Right lung (tissue), 5 donors: Measurements from ENCODE around the gene RORC. TPM values are rescaled to one million over a fixed set of nuclear protein-coding genes. Genes with fewer than 3 reads are reported as not detected.
A peak's percentile ranks its signal among the peaks of the same experiment; 100 is the strongest.
"Not testable (repeated sequence)": the region's sequence is repeated elsewhere in the genome, so short reads cannot be mapped to it uniquely, and the experiment has no call there.

Source experiments
- DNase-seq, 2 donors: peaks; one replicate each; pipeline ENCODE4 v3.0.0-alpha.2; 2013
- polyA plus RNA-seq, 5 donors: library from polyadenylated mRNA; unstranded; fragments of 120-200 nt; gene quantifications; one replicate each; pipeline versions ENCODE4 v1.2.1 to v1.2.3, GENCODE V29; 2013; ENCODE audit warnings: inconsistent platforms in 1 of 5, low replicate concordance in 1 of 5; ENCODE audit not compliant: insufficient read length in 5 of 5, insufficient read depth in 1 of 5

RORC gene
- polyA plus RNA-seq, 5 donors: 6.6 to 11.2 (median 10.7) TPM

- no peak for DNase-seq
Measured at GRCh38 chr1:151806170-151806569, 25.4 kb downstream of the RORC start.

- no peak for DNase-seq
Measured at GRCh38 chr1:151805066-151805820, 26.4 kb downstream of the RORC start, which contains the start of gene LINGO4. Gene LINGO4, minus strand, starts transcription at chr1:151805419. Its CDS starts 2,715 bp downstream, at chr1:151802704.

DNA sequence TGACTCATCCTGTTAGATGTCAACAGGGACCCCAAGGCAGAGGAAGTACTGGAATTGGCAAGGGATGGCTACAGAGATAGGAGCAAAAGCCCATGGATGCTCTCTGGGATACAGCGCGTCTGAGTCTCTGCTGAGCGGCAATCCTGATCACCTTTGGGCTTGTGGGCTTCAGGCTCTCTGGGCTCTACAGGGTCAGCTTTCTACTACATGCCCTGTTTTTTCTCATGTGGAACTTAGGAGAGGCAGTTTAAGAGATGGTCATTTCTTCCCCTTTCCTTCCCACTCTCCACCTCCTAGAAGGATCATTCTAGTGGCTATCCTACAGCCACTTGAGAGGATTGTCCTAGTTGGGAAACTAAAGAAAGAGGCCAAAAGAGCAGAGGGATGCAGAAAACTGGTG, 27.7 kb downstream of the RORC start:
- DNase-seq: no peak

GRCh38 chr1:151803164-151803563, 28.4 kb downstream of the RORC start:
- DNase-seq: no peak

DNA sequence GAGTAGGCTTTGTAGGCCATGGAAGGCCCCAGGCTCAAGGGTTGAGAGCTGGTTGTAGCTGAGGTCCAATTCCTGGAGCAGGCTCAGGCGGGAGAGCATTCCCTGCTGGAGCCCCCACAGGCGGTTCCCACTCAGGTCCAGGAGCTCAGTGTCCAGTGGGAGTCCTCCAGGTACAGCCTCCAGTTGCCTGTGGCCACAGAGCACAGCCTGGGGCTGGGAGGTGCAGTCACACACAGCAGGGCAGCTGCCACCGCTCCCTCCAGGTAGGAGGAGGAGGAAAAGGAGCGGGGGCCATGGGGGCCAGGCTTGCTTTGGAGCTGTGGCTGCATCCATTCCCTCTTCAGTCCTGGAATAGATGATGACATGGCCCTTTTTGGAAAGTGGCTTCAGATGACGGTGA, 29.2 kb downstream of the RORC start:
- no peak for DNase-seq

GRCh38 chr1:151801846-151802245, 29.8 kb downstream of the RORC start:
- DNase-seq: no peak

GRCh38 chr1:151801310-151801820, 30.2 kb downstream of the RORC start:
- no peak for DNase-seq

GRCh38 chr1:151800830-151801229, 30.8 kb downstream of the RORC start:
- no peak for DNase-seq

DNA sequence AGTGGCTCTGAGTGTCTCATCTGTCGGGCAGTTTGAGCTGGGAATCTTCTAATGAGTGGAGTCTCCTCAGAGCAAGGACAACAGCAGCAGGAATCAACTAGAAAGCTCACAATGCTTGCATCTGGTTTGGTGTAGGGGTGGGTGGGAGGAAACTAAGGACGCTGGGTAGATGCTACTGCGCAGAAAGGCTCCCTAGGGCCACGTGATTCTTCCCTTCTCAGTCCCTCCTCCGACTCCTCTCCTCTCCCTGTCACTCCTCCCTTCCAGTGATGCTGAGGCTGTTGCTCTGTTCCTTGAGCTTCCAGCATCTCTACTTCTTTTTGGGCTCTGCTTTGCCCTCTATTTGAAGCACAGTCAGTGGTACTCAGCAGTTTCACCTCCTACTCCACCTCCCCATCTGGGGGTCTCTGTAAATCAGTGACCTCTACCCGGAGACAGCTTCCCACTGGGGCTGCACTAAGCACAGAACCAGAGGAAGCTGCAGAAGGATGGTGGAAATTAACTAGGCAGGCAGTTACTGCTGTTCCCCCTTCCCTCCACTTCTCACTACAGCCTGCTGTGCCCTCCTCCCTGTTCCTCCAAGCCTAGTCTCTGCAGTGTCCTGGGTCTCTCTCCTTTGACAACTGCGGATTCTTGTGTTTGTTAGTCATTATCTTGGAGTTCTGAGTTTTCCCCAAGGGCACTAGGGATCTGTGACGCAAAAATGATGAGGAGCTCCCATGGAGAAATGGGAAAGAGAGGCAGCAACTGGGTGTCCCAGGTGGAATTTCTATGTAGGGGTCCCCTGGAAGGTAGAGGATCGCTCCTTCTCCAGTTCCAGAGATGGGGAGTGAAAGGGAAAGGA, 32.2 kb downstream of the RORC start:
- DNase-seq: no peak

DNA sequence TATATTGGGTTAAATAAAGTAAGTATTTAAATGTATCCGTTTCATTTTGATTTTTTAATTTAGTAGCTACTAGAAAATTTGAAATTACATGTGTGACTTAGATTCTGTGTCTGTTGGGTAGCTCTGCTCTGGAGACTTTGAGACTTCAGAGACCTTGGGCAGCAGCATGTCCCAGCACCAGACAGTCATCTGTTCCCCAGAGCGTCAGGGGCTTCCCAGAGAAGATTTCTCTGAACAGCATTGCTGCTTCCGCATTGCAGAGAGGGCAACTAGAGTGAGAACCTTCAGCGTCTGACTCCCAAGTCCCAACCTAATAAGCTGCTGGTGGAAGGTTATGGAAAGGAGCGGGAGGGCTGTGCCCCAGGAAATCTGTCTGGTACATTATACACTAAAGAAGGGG, 33.0 kb downstream of the RORC start:
- no peak for DNase-seq

DNA sequence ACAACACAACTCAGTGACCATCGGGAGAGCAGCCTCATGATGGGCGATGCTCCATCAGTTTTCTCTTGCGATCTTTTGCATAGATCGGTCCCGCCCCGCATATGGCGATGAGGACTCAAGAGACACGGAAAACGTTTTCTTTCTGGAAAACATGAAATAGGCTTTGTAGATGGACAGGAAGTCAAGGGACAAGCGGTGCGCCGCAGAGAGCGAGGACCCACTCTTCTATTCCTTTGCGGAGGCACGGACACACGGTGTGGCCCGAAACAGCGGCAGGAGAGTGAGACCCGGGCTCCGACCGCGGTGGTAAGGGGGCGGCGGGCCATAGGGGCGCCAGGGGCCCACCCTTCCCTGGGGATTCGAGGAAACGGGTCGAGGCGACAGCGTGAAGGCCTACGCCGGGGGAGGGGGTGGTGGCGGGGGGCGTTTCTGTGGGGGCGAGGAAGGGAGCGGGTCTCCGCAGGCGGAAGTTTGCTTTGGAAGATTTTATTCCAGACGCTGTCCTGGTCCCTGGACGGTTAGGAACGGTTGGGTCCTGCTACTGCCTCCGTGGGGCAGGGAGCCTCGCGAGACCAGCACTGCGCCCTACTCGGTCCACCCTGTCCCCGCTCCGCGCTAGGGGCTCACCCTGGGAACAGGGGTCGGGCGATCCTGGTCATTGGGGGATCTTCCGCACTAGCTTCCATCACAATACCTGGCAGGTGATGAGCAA, 40.5 kb downstream of the RORC start:
- no peak for DNase-seq

- DNase-seq: peak; percentile 90 to 91
Measured at GRCh38 chr1:151790071-151790939, 41.3 kb downstream of the RORC start, which contains the start of gene TDRKH. Gene TDRKH, minus strand, starts transcription at chr1:151790500. Its CDS starts 7,478 bp downstream, at chr1:151783022.

GRCh38 chr1:151787689-151788088, 43.9 kb downstream of the RORC start:
- no peak for DNase-seq

- DNase-seq: no peak
Measured at GRCh38 chr1:151783796-151784195, 47.8 kb downstream of the RORC start.

DNA sequence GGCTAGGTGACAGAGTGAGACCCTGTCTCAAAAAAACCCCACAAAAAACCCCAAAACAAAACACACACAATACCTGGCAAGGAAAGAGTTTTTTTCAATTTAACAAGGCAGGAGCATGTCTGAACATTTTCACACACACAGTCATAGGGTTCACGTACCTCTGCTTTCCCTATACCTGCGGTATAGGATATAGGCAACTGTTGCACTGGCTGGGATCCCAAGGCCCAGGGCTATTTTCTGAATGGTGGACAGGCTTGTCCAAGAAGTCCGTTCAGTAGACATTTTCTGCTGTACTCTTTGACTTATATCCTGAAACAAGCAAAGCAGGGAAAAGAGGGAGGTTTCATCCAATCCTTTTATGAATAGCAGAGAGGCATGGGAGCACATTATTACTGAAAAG, 48.9 kb downstream of the RORC start:
- DNase-seq: no peak

GRCh38 chr1:151782026-151782425, 49.6 kb downstream of the RORC start:
- DNase-seq: not testable (repeated sequence)

- not testable (repeated sequence) for DNase-seq
Measured at GRCh38 chr1:151780736-151781135, 50.9 kb downstream of the RORC start.

DNA sequence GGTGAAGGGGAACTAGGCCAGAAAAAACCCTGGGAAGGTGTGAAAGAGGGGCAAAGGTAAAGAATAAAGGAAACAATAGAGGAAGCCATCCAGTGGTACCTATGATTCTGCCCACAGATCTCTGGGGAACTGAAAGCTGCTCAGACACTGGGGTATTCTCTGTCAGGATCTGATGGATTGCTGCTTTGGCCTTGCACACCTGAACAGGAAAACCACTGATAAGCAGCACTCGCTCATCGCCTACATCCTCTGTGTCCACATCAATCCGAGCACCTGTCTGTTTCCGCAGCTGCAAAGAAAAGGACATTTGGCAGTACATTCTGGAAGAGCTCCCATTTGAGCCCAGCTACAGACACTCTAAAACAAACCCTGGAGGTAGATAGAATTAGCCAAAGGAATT, 51.8 kb downstream of the RORC start:
- DNase-seq: no peak

- DNase-seq: no peak
Measured at GRCh38 chr1:151777317-151777716, 54.3 kb downstream of the RORC start.

- no peak for DNase-seq
Measured at GRCh38 chr1:151776665-151777062, 54.9 kb downstream of the RORC start.
